ENCODE results near the gene EZH2. TPM values are rescaled to one million over a fixed set of nuclear protein-coding genes. Genes with fewer than 3 reads are reported as not detected.
A peak's percentile ranks its signal among the peaks of the same experiment; 100 is the strongest.

EZH2 gene
- total RNA-seq, 1 experiment from 2014 or later, result 46.5 TPM

- DNase-seq, result no peak
- Mint-ChIP-seq H3K36me3 (ENCODE audit: insufficient read depth, unreplicated experiment) (no peaks in the 10 kb centered on the region), H3K27ac (ENCODE audit: unreplicated experiment) (no peak overlapping the region), H3K4me1 (ENCODE audit: low read depth, unreplicated experiment) (no peaks in the 10 kb centered on the region), H3K4me3 (ENCODE audit: low read depth, unreplicated experiment) (no peak overlapping the region), H3K9me3 (ENCODE audit: low read depth, unreplicated experiment) (no peaks in the 10 kb centered on the region), H3K27me3 (ENCODE audit: unreplicated experiment) (peaks cover 13% of the 10 kb centered on the region)
- no peak for TF ChIP-seq CTCF (IDR thresholded peaks at IDR 0.05; ENCODE audit: unreplicated experiment)
- CTCF ChIA-PET, result interaction anchor here (0.6 kb wide), 2 partner anchors 8 to 367 kb away, joined by 3 to 4 read pairs; no protein-coding TSS in a partner anchor
- intact Hi-C loops (cut with micrococcal nuclease; ENCODE audit: unreplicated experiment), result no loop called here
- no TSS peak for BruUV-seq (replicated peaks)
Observed at GRCh38 chr7:148893071-148893470, 9.0 kb upstream of the EZH2 start.

GRCh38 chr7:148888300-148888699 is 4.2 kb upstream of the EZH2 start:
- no peak for TF ChIP-seq CTCF (IDR thresholded peaks at IDR 0.05; ENCODE audit: unreplicated experiment)
- CTCF ChIA-PET, result no interaction called here
- intact Hi-C loops (cut with micrococcal nuclease; ENCODE audit: unreplicated experiment), result no loop called here

GRCh38 chr7:148886844-148887243 is 2.8 kb upstream of the EZH2 start:
- BruUV-seq (replicated peaks), result TSS peak; percentile 47
- Mint-ChIP-seq H3K36me3 (ENCODE audit: insufficient read depth, unreplicated experiment) (peaks cover 44% of the 10 kb centered on the region), H3K27ac (ENCODE audit: unreplicated experiment) (no peak overlapping the region), H3K27me3 (ENCODE audit: unreplicated experiment) (no peaks in the 10 kb centered on the region), H3K4me3 (ENCODE audit: low read depth, unreplicated experiment) (no peak overlapping the region), H3K4me1 (ENCODE audit: low read depth, unreplicated experiment) (no peaks in the 10 kb centered on the region), H3K9me3 (ENCODE audit: low read depth, unreplicated experiment) (no peaks in the 10 kb centered on the region)
- intact Hi-C loops (cut with micrococcal nuclease; ENCODE audit: unreplicated experiment), result no loop called here
- no peak for DNase-seq
- CTCF ChIA-PET, result no interaction called here
- no peak for TF ChIP-seq CTCF (IDR thresholded peaks at IDR 0.05; ENCODE audit: unreplicated experiment)

More at GRCh38 chr7:148888300-148888699, 4.2 kb upstream of the EZH2 start:
- Mint-ChIP-seq H3K36me3 (ENCODE audit: insufficient read depth, unreplicated experiment) (peaks cover 31% of the 10 kb centered on the region), H3K4me3 (ENCODE audit: low read depth, unreplicated experiment) (no peak overlapping the region), H3K9me3 (ENCODE audit: low read depth, unreplicated experiment) (no peaks in the 10 kb centered on the region), H3K4me1 (ENCODE audit: low read depth, unreplicated experiment) (no peaks in the 10 kb centered on the region), H3K27me3 (ENCODE audit: unreplicated experiment) (peaks cover 3% of the 10 kb centered on the region), H3K27ac (ENCODE audit: unreplicated experiment) (no peak overlapping the region)
- DNase-seq, result no peak
- no TSS peak for BruUV-seq (replicated peaks)

- H3K9me3 Mint-ChIP-seq (ENCODE audit: low read depth, unreplicated experiment), result no peaks in the 10 kb centered on the region
- TF ChIP-seq CTCF (IDR thresholded peaks at IDR 0.05; ENCODE audit: unreplicated experiment), result no peak
- no peaks in the 10 kb centered on the region for H3K27me3 Mint-ChIP-seq (ENCODE audit: unreplicated experiment)
- H3K27ac Mint-ChIP-seq (ENCODE audit: unreplicated experiment), result peak overlapping the region; percentile 76
- peak overlapping the region; percentile 88 for H3K4me3 Mint-ChIP-seq (ENCODE audit: low read depth, unreplicated experiment)
- no peaks in the 10 kb centered on the region for H3K4me1 Mint-ChIP-seq (ENCODE audit: low read depth, unreplicated experiment)
- no TSS peak for BruUV-seq (replicated peaks)
- CTCF ChIA-PET, result interaction anchor here (0.7 kb wide), 2 partner anchors 8 to 160 kb away, joined by 3 read pairs; no protein-coding TSS in a partner anchor
- peaks cover 44% of the 10 kb centered on the region for H3K36me3 Mint-ChIP-seq (ENCODE audit: insufficient read depth, unreplicated experiment)
- intact Hi-C loops (cut with micrococcal nuclease; ENCODE audit: unreplicated experiment), result loop anchor here (2.0 kb wide), 1 partner anchor 56 kb away; no protein-coding TSS in a partner anchor
- peak; percentile 94 for DNase-seq
Observed at GRCh38 chr7:148884299-148885022, 370 bp upstream of the EZH2 start.
